ENCODE data around the gene MME.

Gene MME

DNA sequence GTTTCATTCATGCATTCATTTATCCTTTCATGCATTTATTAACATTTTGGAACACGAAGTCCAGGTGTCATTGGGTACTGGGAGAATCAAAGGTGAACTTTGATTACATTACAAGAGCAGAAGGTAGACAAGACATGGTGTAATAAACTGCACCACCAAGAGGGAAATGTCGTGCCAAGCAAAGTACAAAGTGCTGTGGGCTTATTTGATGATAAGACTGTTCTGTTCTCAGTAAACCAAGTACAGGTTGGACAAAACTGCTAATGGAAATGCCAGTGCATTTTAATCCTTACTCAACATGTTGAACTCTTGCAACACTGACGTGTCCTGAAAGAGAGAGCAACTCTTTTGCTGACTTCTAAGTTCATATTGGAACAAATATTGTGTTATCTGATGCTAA is 69.4 kb downstream of the MME start:
- DNase-seq (ENCODE audit: low read depth), result no peak

DNA sequence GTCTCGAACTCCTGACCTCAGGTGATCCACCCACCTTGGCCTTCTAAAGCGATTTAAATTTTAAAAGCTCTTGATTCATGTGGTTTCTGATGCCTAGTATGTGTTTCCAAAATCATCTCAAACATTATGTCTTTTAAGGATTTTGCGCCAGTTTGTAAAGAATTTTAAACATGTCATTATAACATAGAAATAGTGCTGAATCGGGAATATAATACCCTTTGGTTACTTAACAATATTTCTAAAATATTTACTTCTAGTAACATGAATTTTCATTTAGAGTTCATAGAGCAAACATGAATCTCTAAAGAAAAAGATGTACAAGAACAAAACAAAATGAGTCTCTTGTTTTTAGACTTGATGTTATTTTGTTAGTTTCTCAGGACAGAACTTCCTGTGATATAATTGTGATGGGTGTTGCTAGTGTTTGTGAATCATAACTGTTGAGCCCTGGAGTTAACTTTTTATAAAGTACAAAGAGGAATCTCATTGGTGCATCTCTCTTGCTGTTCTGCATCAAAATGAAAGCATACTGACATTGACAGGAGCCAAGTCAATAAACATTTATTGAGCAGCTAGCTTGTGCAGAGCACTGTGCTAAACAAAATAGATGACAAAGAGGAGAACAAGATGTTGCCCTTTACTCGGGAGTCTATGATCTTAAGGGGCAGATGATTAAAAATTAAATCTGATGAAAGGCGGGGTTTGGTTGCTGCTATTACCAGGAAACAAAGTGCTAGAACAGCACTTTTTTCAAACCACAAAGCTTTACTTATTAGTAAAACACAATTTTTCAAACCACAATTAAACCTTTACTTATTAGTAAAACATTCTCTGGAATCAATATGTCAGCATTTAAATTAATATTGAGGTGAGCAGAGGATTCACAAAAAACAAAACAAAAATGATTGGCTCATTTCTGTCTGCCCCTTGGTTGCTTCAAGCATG is 73.4 kb downstream of the MME start:
- DNase-seq (ENCODE audit: low read depth), result no peak

GRCh38 chr3:155154255-155154654 is 74.1 kb downstream of the MME start:
- DNase-seq (ENCODE audit: low read depth), result no peak

DNA sequence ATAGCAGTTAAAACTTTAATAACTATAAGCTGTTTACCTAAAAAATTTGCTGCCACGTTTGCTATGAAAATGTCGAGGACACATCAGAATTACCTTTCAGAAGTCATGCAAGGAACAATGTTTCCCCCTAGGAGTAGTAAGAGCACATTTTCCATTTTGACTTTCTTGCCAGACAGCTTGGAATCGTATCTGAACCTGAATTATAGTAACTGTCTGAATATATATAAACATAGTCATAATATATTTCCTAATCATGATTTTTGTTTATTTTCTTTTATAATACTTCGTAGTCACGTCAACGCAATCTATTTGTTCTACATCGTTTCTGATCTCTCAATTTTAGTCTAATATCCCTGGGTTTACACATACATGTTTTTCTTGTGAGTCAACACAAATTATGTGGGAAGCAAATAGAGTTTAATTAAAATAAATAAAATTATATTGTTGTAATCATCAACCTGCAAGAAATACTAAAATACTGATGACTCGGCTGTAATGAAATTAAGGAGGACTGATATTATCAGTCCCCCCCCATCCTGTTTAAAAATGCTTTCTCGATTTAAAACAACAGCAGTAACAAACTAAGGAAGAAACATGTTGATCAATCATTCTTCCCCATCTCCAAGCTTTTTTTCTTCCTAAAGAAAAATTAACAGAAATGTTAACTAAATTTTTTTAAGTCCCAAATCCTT is 78.4 kb downstream of the MME start:
- no peak for DNase-seq (ENCODE audit: low read depth)

- no peak for DNase-seq (ENCODE audit: low read depth)
Observed at GRCh38 chr3:155159301-155159700, 79.2 kb downstream of the MME start.

DNA sequence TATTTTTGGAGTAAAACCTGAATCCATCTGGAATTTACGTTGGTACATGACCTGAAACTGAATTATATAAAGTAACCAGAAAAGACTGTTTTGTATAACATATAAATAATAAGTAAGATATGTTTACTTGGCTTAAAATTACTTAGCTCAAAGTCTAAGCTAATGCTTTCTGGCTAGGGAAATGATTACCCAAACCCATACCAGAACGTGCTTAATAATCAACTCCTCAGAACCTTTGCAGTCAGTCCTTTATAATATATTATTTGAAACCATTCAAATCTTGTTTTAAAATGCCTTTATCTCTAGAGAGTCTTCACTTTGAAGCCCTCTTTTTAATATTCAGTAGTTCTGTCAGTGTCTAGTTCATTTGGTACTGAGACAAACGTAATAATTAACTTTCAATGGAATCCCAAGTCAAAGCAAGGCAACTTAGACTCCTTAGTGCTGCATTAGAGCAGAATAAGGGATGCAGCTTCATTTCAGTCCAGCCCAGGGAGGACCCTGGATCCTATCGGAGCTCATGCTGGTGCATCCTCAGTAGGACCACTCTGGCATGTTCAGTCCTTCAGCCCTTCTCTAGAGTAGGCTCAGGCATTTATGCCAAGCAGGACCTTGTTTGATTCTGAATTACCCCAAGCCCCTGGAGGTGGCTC is 81.6 kb downstream of the MME start:
- DNase-seq (ENCODE audit: low read depth), result no peak

GRCh38 chr3:155164306-155164705 is 84.2 kb downstream of the MME start:
- DNase-seq (ENCODE audit: low read depth), result no peak

DNA sequence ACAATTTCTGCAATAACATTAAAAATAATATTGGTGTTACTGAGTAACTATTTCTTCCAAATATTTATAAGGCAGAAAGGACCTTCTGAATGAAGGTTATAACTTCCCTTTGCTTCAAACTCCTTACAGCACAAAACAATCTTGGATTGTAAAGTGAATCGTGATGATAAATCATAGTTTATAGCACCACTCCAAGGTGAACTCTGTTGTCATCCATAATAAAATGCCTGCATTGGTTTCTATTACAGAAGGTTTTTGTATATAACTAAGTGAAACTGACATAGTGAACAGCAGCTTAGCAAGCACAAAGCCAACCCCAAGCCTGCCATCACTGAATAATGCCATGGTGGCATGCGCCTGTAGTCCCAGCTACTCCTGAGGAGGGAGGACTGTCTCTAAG is 86.3 kb downstream of the MME start:
- no peak for DNase-seq (ENCODE audit: low read depth)

- no peak for DNase-seq (ENCODE audit: low read depth)
Observed at GRCh38 chr3:155169197-155169596, 89.1 kb downstream of the MME start.

DNA sequence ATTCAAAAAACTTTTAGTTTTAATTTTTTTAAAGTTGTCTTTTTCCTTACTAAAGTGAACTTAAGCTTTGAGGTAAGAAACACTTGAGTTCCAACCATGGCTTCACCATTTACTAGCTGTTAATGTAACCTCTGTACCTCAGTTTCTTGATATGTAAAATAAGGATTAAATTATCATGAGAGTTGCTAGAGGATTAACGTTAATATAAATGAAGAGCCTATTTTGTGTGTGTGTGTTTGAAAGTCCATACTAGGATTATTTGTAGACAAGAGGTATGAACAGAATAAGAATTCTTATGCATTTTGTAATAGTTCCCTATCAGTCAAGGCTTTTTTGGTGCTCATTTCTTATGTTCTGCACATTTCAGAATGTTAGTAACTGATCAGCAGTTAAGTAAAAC is 93.7 kb downstream of the MME start:
- DNase-seq (ENCODE audit: low read depth), result no peak

DNA sequence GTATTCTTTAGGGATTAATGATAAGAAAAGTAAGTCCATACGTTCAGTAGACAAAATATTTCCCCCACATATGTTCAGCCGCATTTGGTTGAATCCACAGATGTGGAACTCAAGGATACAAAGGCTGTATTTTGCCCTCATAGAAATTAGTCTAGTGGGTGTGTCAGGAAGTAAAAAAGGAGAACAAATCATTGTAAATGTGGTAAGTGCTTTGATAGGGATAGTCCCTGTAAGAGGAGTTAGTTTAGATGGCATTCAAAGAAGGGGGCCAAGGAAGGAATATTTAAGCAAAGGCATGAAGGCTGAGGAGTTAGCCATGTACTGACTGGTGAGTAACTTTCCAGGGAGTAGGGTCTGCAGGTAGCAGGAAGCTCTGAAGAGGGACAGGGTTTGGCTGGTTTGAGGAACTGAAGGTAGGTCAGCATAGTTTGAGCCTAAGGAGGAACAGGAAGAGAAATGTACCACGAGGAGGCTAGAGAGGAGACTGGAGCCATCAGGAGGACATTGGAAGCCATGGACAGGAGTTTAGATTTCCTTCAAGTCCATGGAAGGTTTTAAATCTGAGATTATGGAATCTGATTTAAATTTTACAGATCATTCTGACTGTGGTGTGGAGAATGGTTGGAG is 98.8 kb downstream of the MME start:
- DNase-seq (ENCODE audit: low read depth), result no peak

- no peak for DNase-seq (ENCODE audit: low read depth)
Observed at GRCh38 chr3:155179437-155179827, 99.3 kb downstream of the MME start.

DNA sequence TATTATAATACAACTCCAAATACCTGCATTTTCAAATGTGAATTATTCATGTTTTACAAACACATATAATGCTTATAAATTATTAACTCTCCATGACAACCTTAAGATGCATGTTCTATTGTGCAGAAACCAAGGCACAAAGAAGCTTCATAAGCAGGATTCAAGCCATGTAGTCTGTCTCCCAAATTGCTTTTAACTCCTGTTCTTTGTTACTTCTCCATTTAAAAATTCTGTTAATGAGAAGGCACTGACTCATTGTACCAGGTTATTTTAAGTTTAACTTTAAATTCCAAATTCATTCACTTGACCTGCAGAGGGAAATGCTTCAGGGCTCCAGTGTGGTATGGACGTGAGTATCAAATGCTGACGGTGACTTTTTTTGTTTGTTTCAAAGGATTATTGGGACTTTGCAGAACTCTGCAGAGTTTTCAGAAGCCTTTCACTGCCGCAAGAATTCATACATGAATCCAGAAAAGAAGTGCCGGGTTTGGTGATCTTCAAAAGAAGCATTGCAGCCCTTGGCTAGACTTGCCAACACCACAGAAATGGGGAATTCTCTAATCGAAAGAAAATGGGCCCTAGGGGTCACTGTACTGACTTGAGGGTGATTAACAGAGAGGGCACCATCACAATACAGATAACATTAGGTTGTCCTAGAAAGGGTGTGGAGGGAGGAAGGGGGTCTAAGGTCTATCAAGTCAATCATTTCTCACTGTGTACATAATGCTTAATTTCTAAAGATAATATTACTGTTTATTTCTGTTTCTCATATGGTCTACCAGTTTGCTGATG is 100.0 kb downstream of the MME start:
- DNase-seq (ENCODE audit: low read depth), result no peak

- DNase-seq (ENCODE audit: low read depth), result no peak
Observed at GRCh38 chr3:155182467-155182866, 102.3 kb downstream of the MME start.

DNA sequence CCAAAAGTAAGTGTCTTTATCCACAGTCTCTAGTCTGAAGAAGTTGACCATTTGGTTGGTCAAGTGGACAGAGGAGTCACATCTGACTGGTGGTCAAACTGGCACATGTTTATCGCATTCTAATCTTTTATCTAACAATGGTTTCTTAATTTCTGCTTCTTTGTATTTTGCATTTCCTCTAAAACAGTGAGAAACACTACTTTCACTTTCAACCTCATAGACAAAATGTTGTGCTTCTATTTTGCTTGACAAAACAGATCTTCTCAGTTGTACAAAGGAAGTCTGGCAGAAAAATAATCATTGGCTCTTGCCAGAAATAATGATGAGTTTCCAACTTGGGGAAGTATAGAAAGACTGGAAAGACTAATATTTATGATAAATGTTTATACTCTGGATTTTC is 103.9 kb downstream of the MME start:
- DNase-seq (ENCODE audit: low read depth), result no peak

- peak; percentile 67 for DNase-seq (ENCODE audit: low read depth)
Observed at GRCh38 chr3:155185631-155186071, 105.5 kb downstream of the MME start.

DNA sequence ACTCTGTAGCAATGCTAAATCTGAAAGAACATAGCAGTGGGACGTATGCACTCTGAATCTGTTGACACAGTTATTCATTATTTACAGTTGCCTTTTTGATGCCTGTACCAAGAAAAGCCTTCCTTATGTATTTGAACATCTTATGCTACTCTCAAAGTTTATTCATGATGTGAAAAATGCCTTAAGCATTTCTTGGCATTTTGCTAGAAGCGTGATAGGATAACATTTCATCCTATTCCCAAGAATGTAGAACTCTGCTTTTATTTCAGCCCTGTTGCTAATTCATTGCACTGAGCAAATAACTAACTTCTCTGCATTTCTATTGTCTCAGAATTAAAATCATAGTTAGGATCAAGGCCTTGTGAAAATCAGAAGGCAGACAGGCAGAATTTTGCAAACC is 107.9 kb downstream of the MME start:
- DNase-seq (ENCODE audit: low read depth), result no peak

GRCh38 chr3:155189478-155189877 is 109.4 kb downstream of the MME start:
- DNase-seq (ENCODE audit: low read depth), result no peak

GRCh38 chr3:155190691-155191090 is 110.6 kb downstream of the MME start:
- DNase-seq (ENCODE audit: low read depth), result no peak

- peak; percentile 48 for DNase-seq (ENCODE audit: low read depth)
Observed at GRCh38 chr3:155192957-155193746, 113.0 kb downstream of the MME start.

DNA sequence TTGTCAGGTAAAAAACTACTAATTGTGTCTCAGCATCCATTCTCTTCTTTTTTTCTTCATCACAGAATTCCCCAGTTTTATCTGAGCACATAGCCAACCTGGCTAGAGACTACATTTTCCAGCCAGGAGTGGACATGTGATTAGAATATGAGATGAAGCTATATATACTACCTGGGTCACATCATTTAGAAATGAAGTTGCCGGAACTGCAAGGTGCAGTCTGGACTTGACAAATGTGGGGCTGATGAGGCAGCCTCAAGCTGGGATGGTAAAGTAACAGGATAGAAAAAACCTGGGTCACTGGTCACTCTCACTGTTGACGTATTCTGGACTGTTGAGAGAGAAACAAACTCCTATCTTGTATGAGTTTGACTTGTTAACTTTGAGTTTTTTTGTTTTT is 113.7 kb downstream of the MME start:
- no peak for DNase-seq (ENCODE audit: low read depth)
